Measurements from ENCODE around the gene ARFGEF2. TPM values are rescaled to one million over a fixed set of nuclear protein-coding genes. Genes with fewer than 3 reads are reported as not detected.

Gene ARFGEF2
- total and polyA plus RNA-seq, 2 experiments from 2014 or later, result 10.9 to 48.0 TPM

- H3K36me3 ChIP-seq (replicated peaks; ENCODE audit: insufficient read depth, low read depth), result no peaks in the 10 kb centered on the region
Observed at GRCh38 chr20:48999890-49000870, 78.7 kb downstream of the ARFGEF2 start.

GRCh38 chr20:49001741-49002140 lies 80.2 kb downstream of the ARFGEF2 start:
- Histone ChIP-seq H3K9me3 (ENCODE audit: low read depth) (no peaks in the 10 kb centered on the region), H3K4me3 (no peak overlapping the region), H3K27ac (no peak overlapping the region), H3K9me2 (replicated peaks; ENCODE audit: insufficient read depth) (no peaks in the 10 kb centered on the region), H2AFZ (no peak overlapping the region), H3K4me2 (no peak overlapping the region), H3K4me1 (ENCODE audit: insufficient read depth) (no peaks in the 10 kb centered on the region), H3K36me3 (replicated peaks; ENCODE audit: insufficient read depth, low read depth) (no peaks in the 10 kb centered on the region), H3K79me2 (no peaks in the 10 kb centered on the region), H4K20me1 (ENCODE audit: insufficient read depth, poor library complexity, severe bottlenecking) (no peaks in the 10 kb centered on the region), H3K27me3 (no peaks in the 10 kb centered on the region)
- WGBS (ENCODE audit: low lambda C conversion rate, missing lambda C conversion rate), result 97% methylated on average over 7 of the region's 7 CpGs
- TF ChIP-seq EZH2 (IDR thresholded peaks at IDR 0.05; ENCODE audit: borderline replicate concordance), result no peak
- TF ChIP-seq CTCF (IDR thresholded peaks at IDR 0.05; ENCODE audit: poor library complexity), result no peak
- no peak for TF ChIP-seq EZH2phosphoT487 (IDR thresholded peaks at IDR 0.05; ENCODE audit: low read depth, severe bottlenecking, unreplicated experiment)
- no peak for DNase-seq (ENCODE audit: low spot score)

More at GRCh38 chr20:48999890-49000870, 78.7 kb downstream of the ARFGEF2 start:
- Histone ChIP-seq H3K4me1 (ENCODE audit: insufficient read depth) (no peaks in the 10 kb centered on the region), H3K27ac (no peak overlapping the region), H3K4me2 (no peak overlapping the region), H3K27me3 (no peaks in the 10 kb centered on the region), H4K20me1 (ENCODE audit: insufficient read depth, poor library complexity, severe bottlenecking) (no peaks in the 10 kb centered on the region), H2AFZ (no peak overlapping the region), H3K79me2 (no peaks in the 10 kb centered on the region), H3K9me2 (replicated peaks; ENCODE audit: insufficient read depth) (no peaks in the 10 kb centered on the region), H3K9me3 (ENCODE audit: low read depth) (no peaks in the 10 kb centered on the region), H3K4me3 (no peak overlapping the region)
- WGBS (ENCODE audit: low lambda C conversion rate, missing lambda C conversion rate), result 74% methylated on average over 3 of the region's 3 CpGs
- DNase-seq (ENCODE audit: low spot score), result no peak
- TF ChIP-seq CTCF (IDR thresholded peaks at IDR 0.05; ENCODE audit: poor library complexity) (no peak), EZH2 (IDR thresholded peaks at IDR 0.05; ENCODE audit: borderline replicate concordance) (no peak), EZH2phosphoT487 (IDR thresholded peaks at IDR 0.05; ENCODE audit: low read depth, severe bottlenecking, unreplicated experiment) (no peak)

GRCh38 chr20:49006446-49006980 lies 85.0 kb downstream of the ARFGEF2 start:
- TF ChIP-seq CTCF (IDR thresholded peaks at IDR 0.05; ENCODE audit: poor library complexity), result no peak
- TF ChIP-seq EZH2phosphoT487 (IDR thresholded peaks at IDR 0.05; ENCODE audit: low read depth, severe bottlenecking, unreplicated experiment), result no peak
- no peak for TF ChIP-seq EZH2 (IDR thresholded peaks at IDR 0.05; ENCODE audit: borderline replicate concordance)
- Histone ChIP-seq H3K27ac (no peak overlapping the region), H3K4me2 (no peak overlapping the region), H3K27me3 (no peaks in the 10 kb centered on the region), H3K79me2 (peaks cover 2% of the 10 kb centered on the region), H3K36me3 (replicated peaks; ENCODE audit: insufficient read depth, low read depth) (peaks cover 3% of the 10 kb centered on the region), H4K20me1 (ENCODE audit: insufficient read depth, poor library complexity, severe bottlenecking) (no peaks in the 10 kb centered on the region), H3K9me2 (replicated peaks; ENCODE audit: insufficient read depth) (no peaks in the 10 kb centered on the region), H3K4me3 (no peak overlapping the region), H3K9me3 (ENCODE audit: low read depth) (no peaks in the 10 kb centered on the region), H3K4me1 (ENCODE audit: insufficient read depth) (no peaks in the 10 kb centered on the region), H2AFZ (no peak overlapping the region)
- 87% methylated on average over 8 of the region's 8 CpGs for WGBS (ENCODE audit: low lambda C conversion rate, missing lambda C conversion rate)
- DNase-seq (ENCODE audit: low spot score), result no peak
